Suprapubic skin (tissue), 4 donors: Measurements from ENCODE around the gene RNF175. TPM values are rescaled to one million over a fixed set of nuclear protein-coding genes. Genes with fewer than 3 reads are reported as not detected.

Experiments
- DNase-seq, 2 donors: peaks; one replicate each; pipeline ENCODE4 v3.0.0-alpha.2; 2019; ENCODE audit warnings: low spot score in 2 of 2
- H3K27ac ChIP-seq: fragments of 200-600 bp; sonication (generic); one replicate; pipeline ENCODE4 v1.5.1; 2019
- H3K27me3 ChIP-seq: fragments of 200-600 bp; sonication (generic); one replicate; pipeline ENCODE4 v1.5.1; 2019
- H3K36me3 ChIP-seq: fragments of 200-600 bp; sonication (generic); one replicate; pipeline ENCODE4 v1.5.1; 2019
- H3K4me1 ChIP-seq: fragments of 200-600 bp; sonication (generic); one replicate; pipeline ENCODE4 v1.5.1; 2019
- H3K4me3 ChIP-seq: fragments of 200-600 bp; sonication (generic); one replicate; pipeline ENCODE4 v1.5.1; 2019; ENCODE audit warnings: mild to moderate bottlenecking
- H3K9me3 ChIP-seq: fragments of 200-600 bp; sonication (generic); one replicate; pipeline ENCODE4 v1.5.1; 2019
- EP300 ChIP-seq: sonication (generic); formaldehyde crosslinking; IDR thresholded peaks from one replicate; pipeline ENCODE4 v1.6.1; 2017; ENCODE audit warnings: antibody characterized with exemption
- POLR2A ChIP-seq, 2 donors: fragments of 450-650 bp; IDR thresholded peaks; one replicate each; pipeline ENCODE4 v1.6.1; 2017; ENCODE audit warnings: antibody characterized with exemption in 2 of 2, mild to moderate bottlenecking in 2 of 2, moderate library complexity in 2 of 2
- POLR2AphosphoS5 ChIP-seq, 3 donors: sonication (generic); formaldehyde crosslinking; IDR thresholded peaks; one replicate each; pipeline ENCODE4 v1.6.1; 2017; ENCODE audit warnings: antibody characterized with exemption in 3 of 3
- WGBS: methylation state at CpG from one replicate; pipeline ENCODE4 v1.1.5; 2018; 5-methylcytosine and 5-hydroxymethylcytosine counted together
- total RNA-seq, 4 donors: library from RNA; depleted of rRNA; stranded (reverse); fragments of >200 nt; gene quantifications; one replicate each; pipeline ENCODE4 v1.1.0, GENCODE V29; 2016
- TF ChIP-seq, protein P1 (sequence below), 2 donors: fragments of 200-600 bp in 1 of 2; fragments of 450-650 bp in 1 of 2; sonication (generic) in 1 of 2; IDR thresholded peaks; one replicate each; pipeline ENCODE4 v1.5.1; 2016 to 2019; ENCODE audit warnings: antibody characterized with exemption in 2 of 2, mild to moderate bottlenecking in 1 of 2, moderate library complexity in 1 of 2

RNF175 gene
- total RNA-seq, 4 donors from 2014 or later, result not detected

DNA sequence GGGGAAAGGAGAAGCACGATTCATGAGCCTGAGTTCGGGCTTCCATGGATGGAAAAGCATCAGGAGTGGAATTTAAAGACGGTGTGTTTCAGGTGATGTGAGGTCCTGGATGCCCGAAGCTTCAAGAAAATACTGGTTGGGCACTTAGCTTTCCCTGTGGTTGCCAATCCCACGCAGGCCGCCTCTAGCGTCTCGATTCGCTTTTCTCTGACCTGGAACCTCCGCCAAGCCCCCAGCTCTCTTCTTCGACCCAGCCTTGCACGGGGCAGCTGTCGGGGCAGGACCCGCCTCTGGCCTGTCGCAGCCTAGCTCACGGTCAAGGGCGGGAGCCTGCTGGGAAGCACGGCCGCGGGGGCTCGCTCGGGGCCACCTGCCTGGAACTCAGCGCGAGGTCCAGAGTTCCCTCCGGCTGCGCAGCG, 76.1 kb downstream of the RNF175 start:
- Histone ChIP-seq H3K4me3 (peak overlapping the region; percentile 66), H3K27me3 (no peaks in the 10 kb centered on the region), H3K9me3 (peaks cover 6% of the 10 kb centered on the region), H3K27ac (peak overlapping the region; percentile 30), H3K36me3 (peaks cover 9% of the 10 kb centered on the region), H3K4me1 (peaks cover 17% of the 10 kb centered on the region)
- TF ChIP-seq, protein P1, sequence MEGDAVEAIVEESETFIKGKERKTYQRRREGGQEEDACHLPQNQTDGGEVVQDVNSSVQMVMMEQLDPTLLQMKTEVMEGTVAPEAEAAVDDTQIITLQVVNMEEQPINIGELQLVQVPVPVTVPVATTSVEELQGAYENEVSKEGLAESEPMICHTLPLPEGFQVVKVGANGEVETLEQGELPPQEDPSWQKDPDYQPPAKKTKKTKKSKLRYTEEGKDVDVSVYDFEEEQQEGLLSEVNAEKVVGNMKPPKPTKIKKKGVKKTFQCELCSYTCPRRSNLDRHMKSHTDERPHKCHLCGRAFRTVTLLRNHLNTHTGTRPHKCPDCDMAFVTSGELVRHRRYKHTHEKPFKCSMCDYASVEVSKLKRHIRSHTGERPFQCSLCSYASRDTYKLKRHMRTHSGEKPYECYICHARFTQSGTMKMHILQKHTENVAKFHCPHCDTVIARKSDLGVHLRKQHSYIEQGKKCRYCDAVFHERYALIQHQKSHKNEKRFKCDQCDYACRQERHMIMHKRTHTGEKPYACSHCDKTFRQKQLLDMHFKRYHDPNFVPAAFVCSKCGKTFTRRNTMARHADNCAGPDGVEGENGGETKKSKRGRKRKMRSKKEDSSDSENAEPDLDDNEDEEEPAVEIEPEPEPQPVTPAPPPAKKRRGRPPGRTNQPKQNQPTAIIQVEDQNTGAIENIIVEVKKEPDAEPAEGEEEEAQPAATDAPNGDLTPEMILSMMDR (IDR thresholded peaks at IDR 0.05), result no peak
- TF ChIP-seq POLR2A (IDR thresholded peaks at IDR 0.05) (no peak), EP300 (no peak), POLR2AphosphoS5 (IDR thresholded peaks at IDR 0.05) (no peak)
- WGBS, result 30% methylated on average over 11 of the region's 27 CpGs
- no peak for DNase-seq

DNA sequence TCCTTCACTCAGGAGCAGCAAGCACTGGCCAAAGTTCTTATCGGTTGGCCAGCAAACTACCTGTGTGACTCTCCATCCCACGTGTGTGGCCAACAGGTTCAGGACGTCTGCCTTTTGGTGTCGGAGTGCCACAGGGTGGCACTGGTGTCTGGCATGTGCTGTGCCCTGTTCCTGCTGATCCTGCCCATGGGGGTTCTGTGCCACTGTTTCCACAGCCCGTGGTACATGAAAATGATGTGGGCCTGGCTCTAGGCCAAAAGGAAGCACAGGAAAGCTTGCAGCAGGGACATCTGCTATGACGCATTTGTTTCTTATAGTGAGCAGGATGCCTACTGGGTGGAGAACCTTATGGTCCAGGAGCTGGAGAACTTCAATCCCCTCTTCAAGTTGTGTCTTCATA, 80.3 kb downstream of the RNF175 start:
- Histone ChIP-seq H3K4me3 (no peak overlapping the region), H3K27me3 (no peaks in the 10 kb centered on the region), H3K27ac (no peak overlapping the region), H3K4me1 (peaks cover 9% of the 10 kb centered on the region), H3K9me3 (peaks cover 5% of the 10 kb centered on the region), H3K36me3 (no peaks in the 10 kb centered on the region)
- WGBS, result 71% methylated on average over 6 of the region's 6 CpGs
- DNase-seq, result no peak
- no peak for TF ChIP-seq POLR2A (IDR thresholded peaks at IDR 0.05)
- TF ChIP-seq POLR2AphosphoS5 (IDR thresholded peaks at IDR 0.05), result no peak
- TF ChIP-seq EP300, result no peak
- TF ChIP-seq, protein P1 (IDR thresholded peaks at IDR 0.05), result no peak

DNA sequence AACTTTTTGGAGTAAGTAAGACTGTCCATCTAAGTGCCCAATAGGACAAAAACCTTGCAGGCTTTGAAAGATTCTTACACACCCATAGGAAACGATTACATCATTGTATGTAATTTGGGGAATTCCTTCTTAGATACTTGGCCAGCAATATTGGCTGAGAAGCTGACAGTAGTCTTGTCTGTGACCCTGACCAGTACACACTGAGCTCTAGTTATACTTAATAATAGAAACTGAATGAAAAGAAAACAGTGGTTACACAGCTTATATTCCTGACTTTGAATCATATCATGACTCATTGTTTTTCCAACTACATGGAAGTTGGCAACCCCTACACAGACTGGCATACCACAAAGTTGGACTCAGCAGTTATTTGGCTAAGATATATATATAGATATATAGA, 82.8 kb downstream of the RNF175 start:
- no peak for DNase-seq
- no peak overlapping the region for H3K27ac ChIP-seq
- no peaks in the 10 kb centered on the region for H3K36me3 ChIP-seq
- peaks cover 5% of the 10 kb centered on the region for H3K9me3 ChIP-seq
- H3K27me3 ChIP-seq, result no peaks in the 10 kb centered on the region
- no peaks in the 10 kb centered on the region for H3K4me1 ChIP-seq
- TF ChIP-seq, protein P1 (IDR thresholded peaks at IDR 0.05), result no peak
- TF ChIP-seq EP300 (no peak), POLR2A (IDR thresholded peaks at IDR 0.05) (no peak), POLR2AphosphoS5 (IDR thresholded peaks at IDR 0.05) (no peak)
- H3K4me3 ChIP-seq, result no peak overlapping the region
- 23% methylated on average over 1 of the region's 1 CpG for WGBS

DNA sequence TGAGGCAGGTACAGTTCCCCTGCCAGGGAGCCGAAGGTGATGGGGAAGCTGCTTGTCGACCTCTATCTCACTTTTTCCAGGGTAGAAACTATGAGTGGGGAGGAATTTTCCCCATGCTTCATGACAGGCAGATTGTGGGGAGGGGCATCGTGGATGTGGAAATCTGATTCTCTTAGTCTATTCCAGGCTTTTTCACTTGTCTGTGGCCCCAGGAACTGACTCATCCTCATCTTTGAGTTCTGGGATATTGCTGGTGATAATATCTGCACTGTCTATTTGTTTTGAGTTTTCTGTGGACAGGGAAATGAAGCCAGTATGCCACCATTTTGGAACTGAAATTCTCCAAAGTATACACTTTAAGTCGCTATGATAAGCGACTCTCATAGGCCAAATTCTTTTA, 83.3 kb downstream of the RNF175 start:
- Histone ChIP-seq H3K27me3 (no peaks in the 10 kb centered on the region), H3K9me3 (peaks cover 5% of the 10 kb centered on the region), H3K27ac (no peak overlapping the region), H3K4me3 (no peak overlapping the region), H3K4me1 (no peaks in the 10 kb centered on the region), H3K36me3 (no peaks in the 10 kb centered on the region)
- WGBS, result 90% methylated on average over 5 of the region's 5 CpGs
- no peak for DNase-seq
- TF ChIP-seq, protein P1 (IDR thresholded peaks at IDR 0.05), result no peak
- no peak for TF ChIP-seq POLR2AphosphoS5 (IDR thresholded peaks at IDR 0.05)
- no peak for TF ChIP-seq EP300
- TF ChIP-seq POLR2A (IDR thresholded peaks at IDR 0.05), result no peak

DNA sequence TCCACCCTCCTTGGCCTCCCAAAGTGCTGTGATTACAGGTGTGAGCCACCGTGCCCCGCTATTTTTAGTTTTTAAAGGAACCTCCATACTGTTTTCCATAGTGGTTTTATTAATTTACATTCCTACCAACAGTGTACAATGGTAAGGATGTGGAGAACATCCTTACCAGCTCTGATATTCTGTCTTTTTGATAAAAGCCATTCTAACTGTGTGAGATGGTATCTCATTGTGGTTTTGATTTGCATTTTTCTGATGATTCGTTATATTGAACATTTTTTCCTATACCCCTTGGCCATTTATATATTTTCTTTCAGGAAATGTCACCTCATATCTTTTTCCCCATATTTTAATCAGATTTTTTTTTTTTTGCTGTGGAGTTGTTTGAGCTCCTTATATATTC, 90.0 kb downstream of the RNF175 start:
- no peak overlapping the region for H3K4me3 ChIP-seq
- DNase-seq, result no peak
- H3K36me3 ChIP-seq, result no peaks in the 10 kb centered on the region
- no peak for TF ChIP-seq EP300
- TF ChIP-seq, protein P1 (IDR thresholded peaks at IDR 0.05), result no peak
- no peak for TF ChIP-seq POLR2AphosphoS5 (IDR thresholded peaks at IDR 0.05)
- no peak for TF ChIP-seq POLR2A (IDR thresholded peaks at IDR 0.05)
- WGBS, result 38% methylated on average over 3 of the region's 3 CpGs
- H3K4me1 ChIP-seq, result no peaks in the 10 kb centered on the region
- no peaks in the 10 kb centered on the region for H3K27me3 ChIP-seq
- H3K9me3 ChIP-seq, result no peaks in the 10 kb centered on the region
- H3K27ac ChIP-seq, result no peak overlapping the region
